HL-60 (cell line): ENCODE data around the gene GRID2IP.
"Not testable (repeated sequence)": the region's sequence is repeated elsewhere in the genome, so short reads cannot be mapped to it uniquely, and the experiment has no call there.

Source experiments
- GABPA ChIP-seq: IDR thresholded peaks from 2 replicates; pipeline ENCODE4 v1.6.1; 2012; ENCODE audit warnings: low read depth
- POLR2AphosphoS5 ChIP-seq: IDR thresholded peaks from 2 replicates; pipeline ENCODE4 v1.6.1; 2012; ENCODE audit warnings: low read depth
- SPI1 ChIP-seq: IDR thresholded peaks from 2 replicates; pipeline ENCODE4 v1.6.1; 2012; ENCODE audit warnings: low read depth, mild to moderate bottlenecking, borderline replicate concordance
- TF ChIP-seq, protein P1 (sequence below): IDR thresholded peaks from one replicate; pipeline ENCODE4 v1.5.1; 2011; ENCODE audit warnings: low read length, control low read depth, inconsistent platforms; ENCODE audit not compliant: insufficient read depth

DNA sequence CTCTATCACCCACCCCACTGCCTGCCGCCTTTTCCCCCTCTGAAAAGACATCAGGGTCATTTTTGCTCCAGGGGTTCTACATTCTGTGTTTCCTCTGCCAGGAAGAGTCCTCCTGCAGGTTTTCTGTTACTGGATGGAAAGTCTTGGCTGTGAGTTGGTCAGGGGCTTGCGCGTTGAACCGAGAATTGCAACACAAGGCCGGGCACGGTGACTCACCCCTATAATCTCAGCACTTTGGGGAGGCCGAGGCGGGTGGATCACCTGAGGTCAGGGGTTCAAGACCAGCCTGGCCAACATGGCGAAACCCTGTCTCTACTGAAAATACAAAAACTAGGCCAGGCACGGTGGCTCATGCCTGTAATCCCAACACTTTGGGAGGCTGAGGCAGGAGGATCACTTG is 100.7 kb downstream of the GRID2IP start:
- not testable (repeated sequence) for TF ChIP-seq POLR2AphosphoS5, SPI1, GABPA
- TF ChIP-seq, protein P1, sequence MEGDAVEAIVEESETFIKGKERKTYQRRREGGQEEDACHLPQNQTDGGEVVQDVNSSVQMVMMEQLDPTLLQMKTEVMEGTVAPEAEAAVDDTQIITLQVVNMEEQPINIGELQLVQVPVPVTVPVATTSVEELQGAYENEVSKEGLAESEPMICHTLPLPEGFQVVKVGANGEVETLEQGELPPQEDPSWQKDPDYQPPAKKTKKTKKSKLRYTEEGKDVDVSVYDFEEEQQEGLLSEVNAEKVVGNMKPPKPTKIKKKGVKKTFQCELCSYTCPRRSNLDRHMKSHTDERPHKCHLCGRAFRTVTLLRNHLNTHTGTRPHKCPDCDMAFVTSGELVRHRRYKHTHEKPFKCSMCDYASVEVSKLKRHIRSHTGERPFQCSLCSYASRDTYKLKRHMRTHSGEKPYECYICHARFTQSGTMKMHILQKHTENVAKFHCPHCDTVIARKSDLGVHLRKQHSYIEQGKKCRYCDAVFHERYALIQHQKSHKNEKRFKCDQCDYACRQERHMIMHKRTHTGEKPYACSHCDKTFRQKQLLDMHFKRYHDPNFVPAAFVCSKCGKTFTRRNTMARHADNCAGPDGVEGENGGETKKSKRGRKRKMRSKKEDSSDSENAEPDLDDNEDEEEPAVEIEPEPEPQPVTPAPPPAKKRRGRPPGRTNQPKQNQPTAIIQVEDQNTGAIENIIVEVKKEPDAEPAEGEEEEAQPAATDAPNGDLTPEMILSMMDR = not testable (repeated sequence)
